IMR-90 (cell line): ENCODE results near the gene MSI2. TPM values are rescaled to one million over a fixed set of nuclear protein-coding genes. Genes with fewer than 3 reads are reported as not detected.

ENCODE experiments used
- ATAC-seq: fragments of 200-7000 bp; cut with Tn5 transposase; 2 replicates; pipeline ENCODE4 v1.9.1; 2020; ENCODE audit warnings: low read depth, mild to moderate bottlenecking, moderate library complexity
- BruUV-seq: library from RNA; stranded (reverse); fragments of 400-500 nt; replicated peaks from 2 replicates; lab custom pipeline; 2021; lab: Mats Ljungman, UMichigan
- CTCF ChIA-PET: fragments of 300-600 bp; formaldehyde crosslinking; extraction: SDS; loops from one replicate; lab custom pipeline; 2021; ENCODE audit warnings: antibody characterized with exemption; lab: Yijun Ruan, JAX
- POLR2A ChIA-PET: fragments of 300-600 bp; sonication (Branson Sonifier 250); formaldehyde crosslinking; loops from one replicate; lab custom pipeline; 2022; ENCODE audit warnings: antibody characterized with exemption; ENCODE audit not compliant: unreplicated experiment; lab: Charles Lee
- DNase-seq: peaks from one replicate; pipeline ENCODE4 v3.0.0; 2013
- H2AFZ ChIP-seq: replicated peaks from 2 replicates; pipeline ENCODE3; 2013; ENCODE audit warnings: low read length, mild to moderate bottlenecking; ENCODE audit not compliant: poor library complexity
- H2AK5ac ChIP-seq: 2 replicates; pipeline ENCODE4 v1.6.1; 2013; ENCODE audit warnings: low read depth, low read length, inconsistent platforms
- H2AK9ac ChIP-seq: replicated peaks from 2 replicates; pipeline ENCODE3; 2013; ENCODE audit warnings: mild to moderate bottlenecking, low read depth, low read length, moderate library complexity; ENCODE audit not compliant: poor library complexity
- H2BK120ac ChIP-seq: 2 replicates; pipeline ENCODE4 v1.6.1; 2013; ENCODE audit warnings: low read depth, low read length, inconsistent platforms
- H2BK15ac ChIP-seq: 3 replicates; pipeline ENCODE4 v1.6.1; 2013; ENCODE audit warnings: low read depth, low read length, inconsistent platforms
- H2BK20ac ChIP-seq: 2 replicates; pipeline ENCODE4 v1.6.1; 2013; ENCODE audit warnings: low read depth, mild to moderate bottlenecking, inconsistent platforms, low read length, moderate library complexity
- H2BK5ac ChIP-seq: 2 replicates; pipeline ENCODE4 v1.6.1; 2013; ENCODE audit warnings: mild to moderate bottlenecking, low read depth, low read length, inconsistent platforms; ENCODE audit not compliant: poor library complexity, severe bottlenecking
- H3K14ac ChIP-seq: replicated peaks from 2 replicates; pipeline ENCODE4 v1.6.1; 2013; ENCODE audit warnings: low read depth, low read length, inconsistent platforms
- H3K18ac ChIP-seq: 2 replicates; pipeline ENCODE4 v1.6.1; 2013; ENCODE audit warnings: low read depth, low read length, control low read depth
- H3K23ac ChIP-seq: 2 replicates; pipeline ENCODE4 v1.6.1; 2013; ENCODE audit warnings: low read depth, low read length, inconsistent platforms
- H3K27ac ChIP-seq: 2 replicates; pipeline ENCODE4 v1.5.1; 2013; ENCODE audit warnings: mild to moderate bottlenecking, control low read depth, low read length; ENCODE audit not compliant: insufficient read depth
- H3K27me3 ChIP-seq: 2 replicates; pipeline ENCODE4 v1.6.1; 2013; ENCODE audit warnings: low read length; ENCODE audit not compliant: control insufficient read depth, insufficient read depth
- H3K36me3 ChIP-seq: 2 replicates; pipeline ENCODE4 v1.6.1; 2013; ENCODE audit warnings: low read length, mixed read lengths; ENCODE audit not compliant: control insufficient read depth, insufficient read depth
- H3K4ac ChIP-seq: 2 replicates; pipeline ENCODE4 v1.6.1; 2013; ENCODE audit warnings: low read depth, low read length, inconsistent platforms
- H3K4me1 ChIP-seq: 2 replicates; pipeline ENCODE4 v1.6.1; 2013; ENCODE audit warnings: low read length, mixed read lengths; ENCODE audit not compliant: control insufficient read depth, insufficient read depth
- H3K4me2 ChIP-seq: 2 replicates; pipeline ENCODE4 v1.6.1; 2013; ENCODE audit warnings: low read depth, mild to moderate bottlenecking, control low read depth, low read length, moderate library complexity
- H3K4me3 ChIP-seq: 2 replicates; pipeline ENCODE4 v1.5.1; 2013; ENCODE audit warnings: low read depth, mild to moderate bottlenecking, control low read depth, low read length, moderate library complexity; ENCODE audit not compliant: insufficient read depth
- H3K56ac ChIP-seq: 2 replicates; pipeline ENCODE4 v1.6.1; 2013; ENCODE audit warnings: low read length, inconsistent platforms; ENCODE audit not compliant: insufficient read depth; ENCODE audit errors: extremely low read depth
- H3K79me1 ChIP-seq, 2 experiments: 2 replicates each; pipeline ENCODE4 v1.6.1; 2013; ENCODE audit warnings: low read length in 2 of 2, inconsistent platforms in 1 of 2, low read depth in 1 of 2
- H3K9ac ChIP-seq: 2 replicates; pipeline ENCODE4 v1.6.1; 2013; ENCODE audit warnings: low read depth, low read length, control low read depth
- H3K9me1 ChIP-seq: 2 replicates; pipeline ENCODE4 v1.6.1; 2013; ENCODE audit warnings: low read length, inconsistent platforms; ENCODE audit not compliant: insufficient read depth
- H3K9me3 ChIP-seq: 2 replicates; pipeline ENCODE4 v1.6.1; 2013; ENCODE audit warnings: low read length; ENCODE audit not compliant: control insufficient read depth, insufficient read depth
- H4K20me1 ChIP-seq: 2 replicates; pipeline ENCODE4 v1.6.1; 2013; ENCODE audit warnings: low read length, inconsistent platforms; ENCODE audit not compliant: insufficient read depth
- H4K5ac ChIP-seq: 2 replicates; pipeline ENCODE4 v1.6.1; 2013; ENCODE audit warnings: mild to moderate bottlenecking, low read depth, low read length, control low read depth
- H4K8ac ChIP-seq, 2 experiments: 2 replicates each; pipeline ENCODE4 v1.6.1; 2013; ENCODE audit warnings: low read depth in 2 of 2, low read length in 2 of 2, control low read depth in 1 of 2, inconsistent platforms in 1 of 2
- H4K91ac ChIP-seq: 2 replicates; pipeline ENCODE4 v1.6.1; 2013; ENCODE audit warnings: low read depth, low read length, inconsistent platforms; ENCODE audit not compliant: insufficient read depth
- CEBPB ChIP-seq: IDR thresholded peaks from 2 replicates; pipeline ENCODE4 v1.6.1; 2012; ENCODE audit warnings: low read depth, low read length, improper control_type of control experiment
- CHD1 ChIP-seq: IDR thresholded peaks from 2 replicates; pipeline ENCODE4 v1.6.1; 2012; ENCODE audit warnings: low read depth, low read length, improper control_type of control experiment
- CTCF ChIP-seq: conservative IDR thresholded peaks from 2 replicates; pipeline ENCODE4 v1.5.1; 2012; ENCODE audit warnings: mild to moderate bottlenecking, low read depth, low read length, improper control_type of control experiment
- ELK1 ChIP-seq: fragments of 150-350 bp; IDR thresholded peaks from 2 replicates; pipeline ENCODE4 v1.6.1; 2016; ENCODE audit warnings: low read depth, mild to moderate bottlenecking, low read length, moderate library complexity, borderline replicate concordance
- MAFK ChIP-seq: IDR thresholded peaks from 2 replicates; pipeline ENCODE4 v1.6.1; 2012; ENCODE audit warnings: low read depth, low read length, improper control_type of control experiment
- MAZ ChIP-seq: IDR thresholded peaks from 2 replicates; pipeline ENCODE4 v1.6.1; 2012; ENCODE audit warnings: low read depth, mild to moderate bottlenecking, low read length, improper control_type of control experiment, moderate library complexity, borderline replicate concordance
- MXI1 ChIP-seq: IDR thresholded peaks from 2 replicates; pipeline ENCODE4 v1.6.1; 2012; ENCODE audit warnings: low read depth, mild to moderate bottlenecking, low read length, moderate library complexity, borderline replicate concordance
- NFE2L2 ChIP-seq: fragments of 150-350 bp; IDR thresholded peaks from 2 replicates; pipeline ENCODE4 v1.6.1; 2016; ENCODE audit warnings: low read depth, mild to moderate bottlenecking, low read length
- POLR2A ChIP-seq: IDR thresholded peaks from 2 replicates; pipeline ENCODE4 v1.6.1; 2012; ENCODE audit warnings: mild to moderate bottlenecking, low read depth, low read length
- RAD21 ChIP-seq: IDR thresholded peaks from 2 replicates; pipeline ENCODE4 v1.6.1; 2012; ENCODE audit warnings: low read length, improper control_type of control experiment
- RCOR1 ChIP-seq: IDR thresholded peaks from 2 replicates; pipeline ENCODE4 v1.6.1; 2012; ENCODE audit warnings: mild to moderate bottlenecking, low read length, improper control_type of control experiment; ENCODE audit not compliant: insufficient replicate concordance
- RFX5 ChIP-seq: IDR thresholded peaks from 2 replicates; pipeline ENCODE4 v1.8.0; 2012; ENCODE audit warnings: low read depth, mild to moderate bottlenecking, low read length, moderate library complexity
- SMC3 ChIP-seq: fragments of 150-350 bp; IDR thresholded peaks from 2 replicates; pipeline ENCODE4 v1.6.1; 2016; ENCODE audit warnings: low read depth, mild to moderate bottlenecking, antibody characterized with exemption, low read length, moderate library complexity
- USF2 ChIP-seq: fragments of 150-350 bp; IDR thresholded peaks from 2 replicates; pipeline ENCODE4 v1.6.1; 2017; ENCODE audit warnings: mild to moderate bottlenecking, antibody characterized with exemption, low read length, low read depth
- WGBS, 2 experiments: methylation state at CpG; one replicate each; pipeline versions ENCODE4 v1.1.5 to v1.1.7; 2013; ENCODE audit warnings: missing lambda C conversion rate in 2 of 2; ENCODE audit not compliant: insufficient read length in 1 of 2; ENCODE audit errors: extremely low coverage in 2 of 2; 5-methylcytosine and 5-hydroxymethylcytosine counted together
- dilution Hi-C: fragments of 300-500 bp; cut with HindIII; formaldehyde crosslinking; loops from one replicate; pipeline ENCODE4 v1.14.3; 2018; ENCODE audit warnings: low sequenced_read_pairs; ENCODE audit not compliant: unreplicated experiment
- in situ Hi-C: fragments of 300-500 bp; cut with MboI; formaldehyde crosslinking; loops from 3 replicates; pipeline ENCODE4 v1.14.3; 2019; ENCODE audit warnings: low sequenced_read_pairs, inconsistent platforms, mixed read lengths
- intact Hi-C: fragments of 100-400 bp; cut with micrococcal nuclease; formaldehyde crosslinking; loops from 2 replicates; pipeline ENCODE4 v1.10.0; 2022
- polyA plus RNA-seq, 3 experiments: library from polyadenylated mRNA; depleted of rRNA; stranded (reverse); fragments of >200 nt; gene quantifications; 2 replicates each; pipeline ENCODE4 v1.2.3, GENCODE V29; 2012; ENCODE audit warnings: low replicate concordance in 1 of 3
- total RNA-seq: library from RNA; depleted of rRNA; stranded (reverse); fragments of >200 nt; gene quantifications from 2 replicates; pipeline ENCODE4 v1.2.3, GENCODE V29; 2012

Gene MSI2
- total and polyA plus RNA-seq, 2 of the 4 experiments (the other 2 are of a cell fraction), result 13.0 to 16.0 TPM

- peaks cover 3% of the 10 kb centered on the region for H3K36me3 ChIP-seq
- WGBS, 2 experiments, result 50% methylated on average over 1 of the region's 5 CpGs; no CpG with 5 or more reads in 1 of the 2 experiments
- intact Hi-C loops (no loop called here), in situ Hi-C loops (no loop called here), dilution Hi-C loops (no loop called here)
- H3K56ac ChIP-seq, result no peak overlapping the region
- H3K9me1 ChIP-seq, result peaks cover 13% of the 10 kb centered on the region; the same call in 1 of the 2 replicates
- ATAC-seq, result no peak
- no peak for DNase-seq
- no peak overlapping the region for H3K4me2 ChIP-seq
- no peak overlapping the region for H4K5ac ChIP-seq
- no peak overlapping the region for H4K91ac ChIP-seq
- no peak overlapping the region for H2BK120ac ChIP-seq
- no TSS peak for BruUV-seq
- peaks cover 12% of the 10 kb centered on the region; the same call in 1 of the 2 replicates for H4K20me1 ChIP-seq
- no peak overlapping the region for H2AK5ac ChIP-seq
- H2AK9ac ChIP-seq, result no peak overlapping the region
- no peak overlapping the region for H3K4ac ChIP-seq
- H3K4me3 ChIP-seq, result no peak overlapping the region
- POLR2A ChIA-PET, result interaction anchor here (0.7 kb wide), 1 partner anchor 145 kb away, joined by 6 read pairs; no protein-coding TSS in a partner anchor
- H3K14ac ChIP-seq, result no peak overlapping the region
- H2BK20ac ChIP-seq, result no peak overlapping the region
- no peak overlapping the region for H3K18ac ChIP-seq
- CTCF ChIA-PET, result interaction anchor here (1.2 kb wide), 1 partner anchor 46 kb away, joined by 3 read pairs; no protein-coding TSS in a partner anchor
- no peak overlapping the region for H2AFZ ChIP-seq
- no peak overlapping the region; a peak in 1 of 4 replicates for H4K8ac ChIP-seq
- H3K9ac ChIP-seq, result no peak overlapping the region
- H3K27me3 ChIP-seq, result no peaks in the 10 kb centered on the region
- H3K4me1 ChIP-seq, result peaks cover 5% of the 10 kb centered on the region
- H3K27ac ChIP-seq, result no peak overlapping the region
- no peak overlapping the region for H2BK15ac ChIP-seq
- peaks cover 13 to 21% of the 10 kb centered on the region in 2 experiments; a peak in 2 of 4 replicates for H3K79me1 ChIP-seq
- H3K9me3 ChIP-seq, result no peaks in the 10 kb centered on the region
- H3K23ac ChIP-seq, result no peak overlapping the region
- H2BK5ac ChIP-seq, result no peak overlapping the region
- TF ChIP-seq CTCF, result no peak
- TF ChIP-seq RCOR1, result no peak
- TF ChIP-seq RAD21, result no peak
- no peak for TF ChIP-seq CEBPB
- TF ChIP-seq MXI1, result no peak
- TF ChIP-seq RFX5, result no peak
- TF ChIP-seq SMC3, result no peak
- no peak for TF ChIP-seq CHD1
- TF ChIP-seq MAFK, result no peak
- no peak for TF ChIP-seq MAZ
- no peak for TF ChIP-seq ELK1
- no peak for TF ChIP-seq NFE2L2
- no peak for TF ChIP-seq POLR2A
- no peak for TF ChIP-seq USF2
Measured at GRCh38 chr17:57289130-57289529, 32.8 kb downstream of the MSI2 start.
